OCI-LY1 (cell line): ENCODE data around the gene IGFBP2.

Experiments
- H2AFZ ChIP-seq: fragments of 200-600 bp; sonication (generic), shearing (Covaris generic); 2 replicates; pipeline ENCODE4 v1.6.0; 2014; ENCODE audit warnings: antibody characterized with exemption, mild to moderate bottlenecking, low read length
- H3F3A ChIP-seq: fragments of 200-600 bp; sonication (generic), shearing (Covaris generic); 2 replicates; pipeline ENCODE4 v1.6.0; 2014; ENCODE audit warnings: mild to moderate bottlenecking, antibody characterized with exemption, low read length, moderate library complexity; ENCODE audit not compliant: insufficient read depth
- H3K27ac ChIP-seq: fragments of 200-600 bp; sonication (generic); 2 replicates; pipeline ENCODE4 v1.5.1; 2014; ENCODE audit warnings: low read length, mixed run types, mild to moderate bottlenecking, low read depth; ENCODE audit not compliant: poor library complexity, severe bottlenecking
- H3K27me3 ChIP-seq: fragments of 200-600 bp; sonication (generic); 2 replicates; pipeline ENCODE4 v1.6.0; 2014; ENCODE audit warnings: antibody characterized with exemption, mild to moderate bottlenecking, low read length, moderate library complexity; ENCODE audit not compliant: insufficient read depth
- H3K36me3 ChIP-seq: fragments of 200-600 bp; sonication (generic); 2 replicates; pipeline ENCODE4 v1.6.1; 2014; ENCODE audit warnings: mild to moderate bottlenecking, antibody characterized with exemption, low read length, moderate library complexity, mixed read lengths; ENCODE audit not compliant: insufficient read depth
- H3K4me1 ChIP-seq: fragments of 200-600 bp; sonication (generic); 2 replicates; pipeline ENCODE4 v1.5.1; 2014; ENCODE audit warnings: mild to moderate bottlenecking, low read length, moderate library complexity; ENCODE audit not compliant: insufficient read depth, severe bottlenecking
- H3K4me2 ChIP-seq: fragments of 200-600 bp; sonication (generic), shearing (Covaris generic); 2 replicates; pipeline ENCODE4 v1.6.1; 2014; ENCODE audit warnings: low read length
- H3K4me3 ChIP-seq: fragments of 200-600 bp; sonication (generic); 2 replicates; pipeline ENCODE4 v1.5.1; 2014; ENCODE audit warnings: low read length, low read depth, mild to moderate bottlenecking, mixed read lengths; ENCODE audit not compliant: poor library complexity, severe bottlenecking
- H3K79me2 ChIP-seq: fragments of 200-600 bp; shearing (Covaris generic); 2 replicates; pipeline ENCODE4 v1.6.1; 2016; ENCODE audit warnings: mixed run types, low read length, mixed read lengths; ENCODE audit not compliant: insufficient read depth
- H3K9ac ChIP-seq: fragments of 200-600 bp; sonication (generic), shearing (Covaris generic); 2 replicates; pipeline ENCODE4 v1.6.1; 2014; ENCODE audit warnings: mild to moderate bottlenecking, low read length, mixed read lengths
- H3K9me2 ChIP-seq: fragments of 200-600 bp; sonication (generic), shearing (Covaris generic); 2 replicates; pipeline ENCODE4 v1.6.1; 2014; ENCODE audit warnings: low read depth, mild to moderate bottlenecking, low read length, mixed read lengths
- H3K9me3 ChIP-seq: fragments of 200-600 bp; shearing (Covaris generic); 2 replicates; pipeline ENCODE4 v1.6.1; 2014; ENCODE audit warnings: low read length, mixed read lengths
- H4K20me1 ChIP-seq: fragments of 200-600 bp; sonication (generic), shearing (Covaris generic); 2 replicates; pipeline ENCODE4 v1.6.0; 2016; ENCODE audit warnings: mild to moderate bottlenecking, low read length; ENCODE audit not compliant: insufficient read depth
- CTCF ChIP-seq: fragments of 200-600 bp; sonication (generic), shearing (Covaris generic); IDR thresholded peaks from 2 replicates; pipeline ENCODE4 v1.5.1; 2017; ENCODE audit warnings: mild to moderate bottlenecking, antibody characterized with exemption, low read length, moderate library complexity, mixed read lengths
- EZH2 ChIP-seq: fragments of 200-600 bp; sonication (generic), shearing (Covaris generic); IDR thresholded peaks from 2 replicates; pipeline ENCODE4 v1.8.0; 2017; ENCODE audit warnings: borderline replicate concordance, mixed run types, mild to moderate bottlenecking, antibody characterized with exemption, low read length, moderate library complexity, mixed read lengths

Gene IGFBP2

GRCh38 chr2:216671081-216671411 is 37.8 kb downstream of the IGFBP2 start:
- no peak overlapping the region for H3K9ac ChIP-seq
- H4K20me1 ChIP-seq, result no peaks in the 10 kb centered on the region
- H3K4me2 ChIP-seq, result no peak overlapping the region
- no peaks in the 10 kb centered on the region for H3K4me1 ChIP-seq
- TF ChIP-seq EZH2 (no peak), CTCF (no peak)
- no peaks in the 10 kb centered on the region for H3K9me2 ChIP-seq
- H3K27ac ChIP-seq, result no peak overlapping the region
- no peak overlapping the region for H2AFZ ChIP-seq
- no peaks in the 10 kb centered on the region for H3F3A ChIP-seq
- H3K79me2 ChIP-seq, result no peaks in the 10 kb centered on the region
- H3K36me3 ChIP-seq, result no peaks in the 10 kb centered on the region
- H3K27me3 ChIP-seq, result 0 out of 2 replicates have a peak, but pooled peaks cover 8% of the 10 kb centered on the region
- no peaks in the 10 kb centered on the region for H3K9me3 ChIP-seq
- H3K4me3 ChIP-seq, result no peak overlapping the region

GRCh38 chr2:216671791-216672343 is 38.6 kb downstream of the IGFBP2 start:
- no peaks in the 10 kb centered on the region for H3K79me2 ChIP-seq
- no peaks in the 10 kb centered on the region for H3F3A ChIP-seq
- H4K20me1 ChIP-seq, result no peaks in the 10 kb centered on the region
- H3K4me3 ChIP-seq, result no peak overlapping the region
- 0 out of 2 replicates have a peak, but pooled peaks cover 8% of the 10 kb centered on the region for H3K27me3 ChIP-seq
- TF ChIP-seq CTCF, result no peak
- TF ChIP-seq EZH2, result no peak
- H3K4me2 ChIP-seq, result no peak overlapping the region
- no peak overlapping the region for H2AFZ ChIP-seq
- no peaks in the 10 kb centered on the region for H3K9me2 ChIP-seq
- H3K27ac ChIP-seq, result no peak overlapping the region
- no peaks in the 10 kb centered on the region for H3K36me3 ChIP-seq
- H3K4me1 ChIP-seq, result no peaks in the 10 kb centered on the region
- H3K9me3 ChIP-seq, result no peaks in the 10 kb centered on the region
- H3K9ac ChIP-seq, result no peak overlapping the region

DNA sequence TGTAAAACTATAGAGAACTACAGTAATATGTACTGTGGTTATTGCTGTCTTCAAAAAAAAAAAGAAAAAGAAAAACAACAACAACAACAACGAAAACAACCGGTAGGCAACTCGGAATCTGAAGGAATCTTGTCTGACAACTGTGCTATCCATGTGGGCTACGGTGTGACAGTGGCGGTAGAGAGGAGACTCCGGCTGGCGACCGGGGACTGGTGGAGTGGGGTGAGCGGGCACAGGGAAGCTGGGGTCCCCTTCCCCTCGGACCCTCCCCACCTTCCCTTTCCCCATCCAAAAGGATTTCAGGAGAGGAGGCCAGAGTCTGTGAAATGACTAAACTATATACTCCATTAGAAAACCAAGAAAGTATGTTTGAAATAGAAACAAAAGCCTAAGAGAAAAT is 39.2 kb downstream of the IGFBP2 start:
- 0 out of 2 replicates have a peak, but pooled peaks cover 8% of the 10 kb centered on the region for H3K27me3 ChIP-seq
- H3K79me2 ChIP-seq, result no peaks in the 10 kb centered on the region
- H3K9me2 ChIP-seq, result no peaks in the 10 kb centered on the region
- no peak overlapping the region for H3K9ac ChIP-seq
- no peak overlapping the region for H3K27ac ChIP-seq
- no peak overlapping the region for H3K4me2 ChIP-seq
- H3K9me3 ChIP-seq, result no peaks in the 10 kb centered on the region
- H3K36me3 ChIP-seq, result no peaks in the 10 kb centered on the region
- no peak overlapping the region for H3K4me3 ChIP-seq
- H2AFZ ChIP-seq, result no peak overlapping the region
- H3K4me1 ChIP-seq, result no peaks in the 10 kb centered on the region
- no peaks in the 10 kb centered on the region for H4K20me1 ChIP-seq
- H3F3A ChIP-seq, result no peaks in the 10 kb centered on the region
- no peak for TF ChIP-seq EZH2
- no peak for TF ChIP-seq CTCF
